HCT116 (cell line): Measurements from ENCODE around the gene TRPV4.

Source experiments
- ATF3 ChIP-seq: IDR thresholded peaks from 2 replicates; pipeline ENCODE4 v1.6.1; 2012
- CTCF ChIP-seq, 3 experiments: fragments of 200-600 bp in 1 of 3; sonication (generic) in 1 of 3; IDR thresholded peaks in 2 of 3; conservative IDR thresholded peaks in 1 of 3; 2 replicates each; pipeline ENCODE4 v1.5.1; 2012 to 2017; ENCODE audit warnings: low read depth in 2 of 3, low read length in 2 of 3, antibody characterized with exemption in 1 of 3, borderline replicate concordance in 1 of 3, control low read depth in 1 of 3, mild to moderate bottlenecking in 1 of 3, mixed read lengths in 1 of 3, mixed run types in 1 of 3, moderate library complexity in 1 of 3; ENCODE audit not compliant: insufficient read depth in 1 of 3
- EGR1 ChIP-seq: IDR thresholded peaks from 2 replicates; pipeline ENCODE4 v1.6.1; 2012; ENCODE audit warnings: low read depth
- ELF1 ChIP-seq: IDR thresholded peaks from 2 replicates; pipeline ENCODE4 v1.6.1; 2012; ENCODE audit warnings: low read depth, borderline replicate concordance
- EZH2 ChIP-seq: fragments of 200-600 bp; sonication (generic); IDR thresholded peaks from 2 replicates; pipeline ENCODE4 v1.6.1; 2017; ENCODE audit warnings: antibody characterized with exemption, mixed run types
- POLR2A ChIP-seq: IDR thresholded peaks from 2 replicates; pipeline ENCODE4 v1.7.0; 2011; ENCODE audit warnings: borderline replicate concordance; ENCODE audit not compliant: insufficient read depth, insufficient read length; ENCODE audit errors: extremely low read depth
- POLR2AphosphoS5 ChIP-seq: IDR thresholded peaks from 2 replicates; pipeline ENCODE4 v1.6.1; 2011; ENCODE audit warnings: mild to moderate bottlenecking, low read depth, low read length, moderate library complexity
- RAD21 ChIP-seq: IDR thresholded peaks from 2 replicates; pipeline ENCODE4 v1.6.1; 2012; ENCODE audit warnings: low read depth, mild to moderate bottlenecking
- REST ChIP-seq: IDR thresholded peaks from 2 replicates; pipeline ENCODE4 v1.6.1; 2012; ENCODE audit warnings: low read depth
- YY1 ChIP-seq: IDR thresholded peaks from 2 replicates; pipeline ENCODE4 v1.6.1; 2011; ENCODE audit warnings: low read length, low read depth, moderate library complexity, mild to moderate bottlenecking; ENCODE audit not compliant: insufficient replicate concordance; ENCODE audit errors: extremely low read depth
- ZFX ChIP-seq: fragments of 450-650 bp; IDR thresholded peaks from 2 replicates; pipeline ENCODE4 v1.6.1; 2017

GRCh38 chr12:109845824-109846205, 12.6 kb upstream of the TRPV4 start:
- TF ChIP-seq CTCF (IDR thresholded peaks at IDR 0.05 in 2 of 3, conservative IDR thresholded peaks at IDR 0.05 in 1 of 3; ENCODE audit: borderline replicate concordance in 1 of 3, insufficient read depth in 1 of 3, low read depth in 2 of 3, low read length in 2 of 3) (no peak), POLR2AphosphoS5 (no peak), POLR2A (no peak), ATF3 (no peak), EZH2 (no peak), ELF1 (no peak), RAD21 (no peak), YY1 (no peak), REST (no peak), EGR1 (no peak), ZFX (no peak)
